Measurements from ENCODE around the gene TARP.
"Not testable (repeated sequence)": the region's sequence is repeated elsewhere in the genome, so short reads cannot be mapped to it uniquely, and the experiment has no call there.

The TARP gene

GRCh38 chr7:38263274-38263673 lies 10.2 kb downstream of the TARP start:
- H3K9me3 ChIP-seq (replicated peaks); H3K4me3 ChIP-seq; H3K36me3 ChIP-seq; H3K27me3 ChIP-seq (replicated peaks); H3K27ac ChIP-seq; DNase-seq (ENCODE audit: low read depth in 1 of 2, low spot score in 2 of 2); H3K4me1 ChIP-seq (replicated peaks): not testable (repeated sequence)

- H3K9me3 ChIP-seq (replicated peaks), result no peaks in the 10 kb centered on the region
- no peak for DNase-seq (ENCODE audit: low read depth in 1 of 2, low spot score in 2 of 2)
- H3K36me3 ChIP-seq, result no peaks in the 10 kb centered on the region
These were observed 10.9 kb downstream of the TARP start for GRCh38 chr7:38262545-38262944.

GRCh38 chr7:38262026-38262425 lies 11.4 kb downstream of the TARP start:
- DNase-seq (ENCODE audit: low read depth in 1 of 2, low spot score in 2 of 2); H3K27me3 ChIP-seq (replicated peaks); H3K4me1 ChIP-seq (replicated peaks); H3K4me3 ChIP-seq; H3K36me3 ChIP-seq; H3K9me3 ChIP-seq (replicated peaks); H3K27ac ChIP-seq: not testable (repeated sequence)

More at GRCh38 chr7:38262545-38262944, 10.9 kb downstream of the TARP start:
- Histone ChIP-seq H3K27me3 (replicated peaks) (no peaks in the 10 kb centered on the region; the same call in 1 of the 2 replicates), H3K4me3 (no peak overlapping the region), H3K4me1 (replicated peaks) (no peaks in the 10 kb centered on the region), H3K27ac (no peak overlapping the region)

- H3K27me3 ChIP-seq (replicated peaks); H3K4me3 ChIP-seq; H3K9me3 ChIP-seq (replicated peaks); H3K36me3 ChIP-seq; H3K4me1 ChIP-seq (replicated peaks); H3K27ac ChIP-seq; DNase-seq (ENCODE audit: low read depth in 1 of 2, low spot score in 2 of 2): not testable (repeated sequence)
These were observed 11.8 kb downstream of the TARP start for GRCh38 chr7:38261601-38262000.

- not testable (repeated sequence) for H3K27me3 ChIP-seq (replicated peaks); DNase-seq (ENCODE audit: low read depth in 1 of 2, low spot score in 2 of 2); H3K9me3 ChIP-seq (replicated peaks); H3K27ac ChIP-seq; H3K4me1 ChIP-seq (replicated peaks); H3K36me3 ChIP-seq; H3K4me3 ChIP-seq
These were observed 14.3 kb downstream of the TARP start for GRCh38 chr7:38259157-38259556.

GRCh38 chr7:38257350-38257677 lies 16.1 kb downstream of the TARP start:
- DNase-seq (ENCODE audit: low read depth in 1 of 2, low spot score in 2 of 2), result no peak
- H3K27me3 ChIP-seq (replicated peaks), result no peaks in the 10 kb centered on the region; the same call in 1 of the 2 replicates
- H3K4me1 ChIP-seq (replicated peaks), result no peaks in the 10 kb centered on the region
- no peaks in the 10 kb centered on the region for H3K9me3 ChIP-seq (replicated peaks)
- no peak overlapping the region for H3K27ac ChIP-seq
- no peaks in the 10 kb centered on the region for H3K36me3 ChIP-seq
- no peak overlapping the region for H3K4me3 ChIP-seq

GRCh38 chr7:38249849-38250248 lies 23.6 kb downstream of the TARP start:
- not testable (repeated sequence) for H3K4me1 ChIP-seq (replicated peaks); H3K9me3 ChIP-seq (replicated peaks); H3K36me3 ChIP-seq; H3K27ac ChIP-seq; H3K4me3 ChIP-seq; H3K27me3 ChIP-seq (replicated peaks); DNase-seq (ENCODE audit: low read depth in 1 of 2, low spot score in 2 of 2)

- 0 out of 2 replicates have a peak, but pooled peaks cover 3% of the 10 kb centered on the region for H3K27me3 ChIP-seq (replicated peaks)
- no peak overlapping the region for H3K27ac ChIP-seq
- DNase-seq (ENCODE audit: low read depth in 1 of 2, low spot score in 2 of 2), result no peak
- H3K9me3 ChIP-seq (replicated peaks), result no peaks in the 10 kb centered on the region
- no peaks in the 10 kb centered on the region for H3K36me3 ChIP-seq
- H3K4me1 ChIP-seq (replicated peaks), result no peaks in the 10 kb centered on the region
- H3K4me3 ChIP-seq, result no peak overlapping the region
These were observed 25.3 kb downstream of the TARP start for GRCh38 chr7:38248069-38248567.

- H3K4me3 ChIP-seq, result no peak overlapping the region
- no peaks in the 10 kb centered on the region for H3K9me3 ChIP-seq (replicated peaks)
- H3K27me3 ChIP-seq (replicated peaks), result 0 out of 2 replicates have a peak, but pooled peaks cover 5% of the 10 kb centered on the region
- DNase-seq (ENCODE audit: low read depth in 1 of 2, low spot score in 2 of 2), result no peak
- no peaks in the 10 kb centered on the region for H3K36me3 ChIP-seq
- H3K27ac ChIP-seq, result no peak overlapping the region
- no peaks in the 10 kb centered on the region for H3K4me1 ChIP-seq (replicated peaks)
These were observed 27.9 kb downstream of the TARP start for GRCh38 chr7:38245409-38245977.

- DNase-seq (ENCODE audit: low read depth in 1 of 2, low spot score in 2 of 2), result no peak
These were observed 28.9 kb downstream of the TARP start for GRCh38 chr7:38244516-38244915.

GRCh38 chr7:38243345-38243744 lies 30.1 kb downstream of the TARP start:
- H3K9me3 ChIP-seq (replicated peaks); H3K4me3 ChIP-seq; H3K4me1 ChIP-seq (replicated peaks); DNase-seq (ENCODE audit: low read depth in 1 of 2, low spot score in 2 of 2); H3K27ac ChIP-seq; H3K27me3 ChIP-seq (replicated peaks); H3K36me3 ChIP-seq: not testable (repeated sequence)

More at GRCh38 chr7:38244516-38244915, 28.9 kb downstream of the TARP start:
- H3K27ac ChIP-seq, result no peak overlapping the region
- no peaks in the 10 kb centered on the region for H3K36me3 ChIP-seq
- no peaks in the 10 kb centered on the region for H3K4me1 ChIP-seq (replicated peaks)
- 0 out of 2 replicates have a peak, but pooled peaks cover 5% of the 10 kb centered on the region for H3K27me3 ChIP-seq (replicated peaks)
- H3K4me3 ChIP-seq, result no peak overlapping the region
- H3K9me3 ChIP-seq (replicated peaks), result no peaks in the 10 kb centered on the region

- Histone ChIP-seq H3K36me3 (no peaks in the 10 kb centered on the region), H3K9me3 (replicated peaks) (no peaks in the 10 kb centered on the region), H3K27me3 (replicated peaks) (0 out of 2 replicates have a peak, but pooled peaks cover 8% of the 10 kb centered on the region), H3K4me3 (no peak overlapping the region), H3K27ac (no peak overlapping the region), H3K4me1 (replicated peaks) (no peaks in the 10 kb centered on the region)
- DNase-seq (ENCODE audit: low read depth in 1 of 2, low spot score in 2 of 2), result no peak
These were observed 30.6 kb downstream of the TARP start for GRCh38 chr7:38242814-38243213.

- no peak overlapping the region for H3K4me3 ChIP-seq
- no peaks in the 10 kb centered on the region for H3K9me3 ChIP-seq (replicated peaks)
- 0 out of 2 replicates have a peak, but pooled peaks cover 8% of the 10 kb centered on the region for H3K27me3 ChIP-seq (replicated peaks)
- DNase-seq (ENCODE audit: low read depth in 1 of 2, low spot score in 2 of 2), result no peak
- no peaks in the 10 kb centered on the region for H3K4me1 ChIP-seq (replicated peaks)
- no peaks in the 10 kb centered on the region for H3K36me3 ChIP-seq
- no peak overlapping the region for H3K27ac ChIP-seq
These were observed 32.4 kb downstream of the TARP start for GRCh38 chr7:38241071-38241470.

- 0 out of 2 replicates have a peak, but pooled peaks cover 11% of the 10 kb centered on the region for H3K27me3 ChIP-seq (replicated peaks)
- not testable (repeated sequence) for H3K9me3 ChIP-seq (replicated peaks); H3K27ac ChIP-seq; H3K4me3 ChIP-seq; H3K4me1 ChIP-seq (replicated peaks); DNase-seq (ENCODE audit: low read depth in 1 of 2, low spot score in 2 of 2); H3K36me3 ChIP-seq
These were observed 34.3 kb downstream of the TARP start for GRCh38 chr7:38239129-38239528.

- H3K36me3 ChIP-seq, result peaks cover 4% of the 10 kb centered on the region
- H3K27ac ChIP-seq, result no peak overlapping the region
- H3K9me3 ChIP-seq (replicated peaks), result no peaks in the 10 kb centered on the region
- H3K4me1 ChIP-seq (replicated peaks), result peaks cover 20% of the 10 kb centered on the region
- no peak for DNase-seq (ENCODE audit: low read depth in 1 of 2, low spot score in 2 of 2)
- H3K4me3 ChIP-seq, result no peak overlapping the region
- H3K27me3 ChIP-seq (replicated peaks), result 0 out of 2 replicates have a peak, but pooled peaks cover 6% of the 10 kb centered on the region
These were observed 37.8 kb downstream of the TARP start for GRCh38 chr7:38235606-38236005.

Data from SJSA1 (cell line).